HEK293T (cell line): ENCODE measurements around the gene KCNG2.

Source experiments
- CTCF ChIA-PET: fragments of 350-600 bp; formaldehyde crosslinking; extraction: SDS; loops from one replicate; lab custom pipeline; 2021; ENCODE audit warnings: antibody characterized with exemption, inconsistent platforms; lab: Yijun Ruan, JAX
- POLR2A ChIA-PET: fragments of 350-600 bp; formaldehyde crosslinking; extraction: SDS; loops from one replicate; lab custom pipeline; 2020; ENCODE audit warnings: antibody characterized with exemption, inconsistent platforms; lab: Yijun Ruan, JAX
- DNase-seq: peaks from one replicate; pipeline ENCODE4 v3.0.0; 2012; ENCODE audit warnings: mixed read lengths; ENCODE audit errors: extremely low spot score
- ARNT ChIP-seq: fragments of 450-650 bp; IDR thresholded peaks from 2 replicates; pipeline ENCODE4 v1.6.1; 2017; ENCODE audit warnings: mild to moderate bottlenecking
- BHLHE40 ChIP-seq: fragments of 450-650 bp; IDR thresholded peaks from 2 replicates; pipeline ENCODE4 v1.6.1; 2016; ENCODE audit warnings: mild to moderate bottlenecking, moderate library complexity, borderline replicate concordance
- CTBP1 ChIP-seq: fragments of 450-650 bp; IDR thresholded peaks from 2 replicates; pipeline ENCODE4 v1.6.1; 2016; ENCODE audit warnings: borderline replicate concordance
- ELF4 ChIP-seq: fragments of 450-650 bp; IDR thresholded peaks from 2 replicates; pipeline ENCODE4 v1.6.1; 2017; ENCODE audit warnings: antibody characterized with exemption
- FOXA1 ChIP-seq: fragments of 450-650 bp; IDR thresholded peaks from 2 replicates; pipeline ENCODE4 v1.6.1; 2016; ENCODE audit warnings: mild to moderate bottlenecking
- FOXK2 ChIP-seq: fragments of 450-650 bp; IDR thresholded peaks from 2 replicates; pipeline ENCODE4 v1.6.1; 2016; ENCODE audit warnings: mild to moderate bottlenecking
- FOXM1 ChIP-seq: fragments of 450-650 bp; IDR thresholded peaks from 2 replicates; pipeline ENCODE4 v1.6.1; 2017; ENCODE audit warnings: mild to moderate bottlenecking, borderline replicate concordance
- HDGF ChIP-seq: fragments of 450-650 bp; IDR thresholded peaks from 2 replicates; pipeline ENCODE4 v1.6.1; 2017; ENCODE audit warnings: antibody characterized with exemption, borderline replicate concordance
- L3MBTL2 ChIP-seq: fragments of 450-650 bp; conservative IDR thresholded peaks from 2 replicates; pipeline ENCODE4 v1.6.1; 2016; ENCODE audit warnings: mild to moderate bottlenecking
- LEF1 ChIP-seq: fragments of 450-650 bp; IDR thresholded peaks from 2 replicates; pipeline ENCODE4 v1.6.1; 2017; ENCODE audit warnings: mild to moderate bottlenecking, borderline replicate concordance
- NFRKB ChIP-seq: fragments of 450-650 bp; IDR thresholded peaks from 2 replicates; pipeline ENCODE4 v1.6.1; 2016; ENCODE audit warnings: mild to moderate bottlenecking, moderate library complexity
- PKNOX1 ChIP-seq: fragments of 450-650 bp; IDR thresholded peaks from 2 replicates; pipeline ENCODE4 v1.6.1; 2016
- SP1 ChIP-seq: fragments of 450-650 bp; IDR thresholded peaks from 2 replicates; pipeline ENCODE4 v1.6.1; 2017
- SUZ12 ChIP-seq: fragments of 450-650 bp; IDR thresholded peaks from 2 replicates; pipeline ENCODE4 v1.6.1; 2016; ENCODE audit warnings: mild to moderate bottlenecking
- TARDBP ChIP-seq: fragments of 450-650 bp; IDR thresholded peaks from 2 replicates; pipeline ENCODE4 v1.6.1; 2016
- ZNF384 ChIP-seq: fragments of 450-650 bp; IDR thresholded peaks from 2 replicates; pipeline ENCODE4 v1.6.1; 2016

Gene KCNG2

GRCh38 chr18:79829136-79829854, 31.6 kb downstream of the KCNG2 start:
- no peak for DNase-seq
- TF ChIP-seq HDGF, result no peak
- no peak for TF ChIP-seq FOXK2
- TF ChIP-seq ELF4, result no peak
- no peak for TF ChIP-seq FOXM1
- TF ChIP-seq PKNOX1, result no peak
- TF ChIP-seq BHLHE40, result no peak
- ChIA-PET POLR2A (no interaction called here), CTCF (no interaction called here)

GRCh38 chr18:79832169-79832568, 34.4 kb downstream of the KCNG2 start:
- CTCF ChIA-PET, result no interaction called here
- TF ChIP-seq SP1 (no peak), CTBP1 (peak; percentile 41; the same call in 1 of the 2 replicates)
- no peak for DNase-seq
- POLR2A ChIA-PET, result no interaction called here

- no peak for DNase-seq
- TF ChIP-seq SP1, result no peak
- no peak for TF ChIP-seq LEF1
- TF ChIP-seq ARNT, result no peak
- TF ChIP-seq HDGF, result no peak
- no peak for TF ChIP-seq ELF4
- no peak for TF ChIP-seq BHLHE40
- TF ChIP-seq FOXM1, result no peak
- POLR2A ChIA-PET, result no interaction called here
- CTCF ChIA-PET, result no interaction called here
Measured at GRCh38 chr18:79834834-79835233, 37.1 kb downstream of the KCNG2 start.

DNA sequence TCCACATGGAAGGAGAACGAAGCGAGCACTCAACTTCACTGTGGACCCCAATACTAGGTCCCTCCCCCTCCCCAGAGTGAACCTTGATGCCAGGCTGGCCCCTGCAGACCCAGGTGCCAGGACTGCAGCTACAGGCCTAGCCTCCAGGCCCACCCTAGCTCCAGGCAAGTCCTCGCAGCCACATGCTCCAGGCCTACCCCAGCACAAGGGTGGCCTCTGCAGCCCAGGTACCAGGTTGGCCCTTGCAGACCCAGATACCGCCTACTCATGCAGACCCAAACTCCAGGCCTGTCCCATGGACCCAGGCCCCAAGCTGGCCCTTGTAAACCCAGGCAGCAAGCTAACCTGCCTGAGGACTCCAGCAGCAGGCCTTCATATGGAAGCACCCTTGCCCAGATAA, 44.2 kb downstream of the KCNG2 start:
- CTCF ChIA-PET, result no interaction called here
- POLR2A ChIA-PET, result no interaction called here
- DNase-seq, result no peak
- no peak for TF ChIP-seq NFRKB
- TF ChIP-seq ZNF384, result no peak
- no peak for TF ChIP-seq LEF1
- no peak for TF ChIP-seq ELF4

DNA sequence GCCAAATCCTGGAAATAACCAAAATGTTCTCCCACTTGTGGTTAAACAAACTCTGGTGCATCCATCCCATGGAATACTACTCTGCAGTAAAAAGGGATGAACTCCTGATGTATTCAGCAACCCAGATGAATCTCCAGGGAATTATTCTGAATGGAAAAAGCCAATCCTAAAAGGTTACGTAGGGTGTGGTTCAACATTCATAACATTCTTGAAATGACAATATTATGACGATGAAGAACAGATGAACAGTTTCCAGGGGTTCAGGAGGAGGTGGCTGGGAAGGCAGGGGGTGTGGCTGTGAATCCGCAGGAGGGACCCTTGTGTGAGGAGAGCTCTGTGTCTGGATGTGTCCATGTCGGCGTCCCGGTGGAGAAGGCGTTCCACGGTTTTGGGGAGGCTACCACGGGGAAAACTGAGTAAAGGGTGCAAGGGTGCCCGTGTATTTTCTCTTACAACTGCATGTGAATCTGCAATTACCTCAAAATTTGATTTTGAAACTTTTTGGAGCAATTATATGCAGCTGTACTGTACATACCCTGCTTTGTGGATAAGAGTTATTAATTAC, 47.3 kb downstream of the KCNG2 start:
- TF ChIP-seq SP1 (no peak), ELF4 (no peak), L3MBTL2 (no peak), HDGF (no peak), TARDBP (no peak), ARNT (no peak)
- POLR2A ChIA-PET, result no interaction called here
- CTCF ChIA-PET, result no interaction called here
- no peak for DNase-seq

DNA sequence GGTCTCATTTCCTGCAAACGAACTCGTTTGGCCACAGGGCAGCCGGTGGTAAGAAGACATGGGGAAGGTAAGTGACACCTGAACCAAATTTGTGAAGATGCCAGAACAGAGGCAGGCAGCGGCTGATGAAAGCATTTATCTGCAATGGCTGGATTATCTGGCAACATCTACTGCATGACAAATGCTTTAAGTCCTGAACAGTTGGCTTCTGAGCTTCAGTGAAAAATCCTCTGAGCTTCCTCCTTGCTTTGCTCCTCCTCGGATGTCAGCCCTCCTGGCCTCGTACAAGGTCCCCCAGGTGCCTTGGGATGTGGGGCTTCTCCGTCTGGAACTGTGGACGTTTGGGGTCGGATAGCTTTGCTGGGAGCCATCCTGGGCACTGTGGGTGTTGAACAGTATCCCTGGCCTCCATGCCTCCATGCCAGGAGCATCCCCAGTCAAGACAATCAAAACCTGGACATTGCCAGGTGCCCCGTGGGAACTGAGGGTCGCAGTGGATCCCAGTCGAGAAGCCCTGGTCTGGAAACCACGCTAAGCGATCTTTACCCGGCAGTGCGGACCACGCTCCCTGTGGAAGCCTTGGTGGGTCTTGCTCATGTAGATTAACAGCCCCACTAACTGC, 49.3 kb downstream of the KCNG2 start:
- CTCF ChIA-PET, result no interaction called here
- TF ChIP-seq FOXM1 (no peak), ELF4 (no peak), CTBP1 (no peak), FOXK2 (no peak), HDGF (no peak), ZNF384 (no peak), PKNOX1 (no peak), SUZ12 (no peak), SP1 (no peak), TARDBP (no peak), BHLHE40 (no peak), L3MBTL2 (no peak), NFRKB (no peak), ARNT (no peak), LEF1 (no peak), FOXA1 (no peak)
- POLR2A ChIA-PET, result no interaction called here
- no peak for DNase-seq

DNA sequence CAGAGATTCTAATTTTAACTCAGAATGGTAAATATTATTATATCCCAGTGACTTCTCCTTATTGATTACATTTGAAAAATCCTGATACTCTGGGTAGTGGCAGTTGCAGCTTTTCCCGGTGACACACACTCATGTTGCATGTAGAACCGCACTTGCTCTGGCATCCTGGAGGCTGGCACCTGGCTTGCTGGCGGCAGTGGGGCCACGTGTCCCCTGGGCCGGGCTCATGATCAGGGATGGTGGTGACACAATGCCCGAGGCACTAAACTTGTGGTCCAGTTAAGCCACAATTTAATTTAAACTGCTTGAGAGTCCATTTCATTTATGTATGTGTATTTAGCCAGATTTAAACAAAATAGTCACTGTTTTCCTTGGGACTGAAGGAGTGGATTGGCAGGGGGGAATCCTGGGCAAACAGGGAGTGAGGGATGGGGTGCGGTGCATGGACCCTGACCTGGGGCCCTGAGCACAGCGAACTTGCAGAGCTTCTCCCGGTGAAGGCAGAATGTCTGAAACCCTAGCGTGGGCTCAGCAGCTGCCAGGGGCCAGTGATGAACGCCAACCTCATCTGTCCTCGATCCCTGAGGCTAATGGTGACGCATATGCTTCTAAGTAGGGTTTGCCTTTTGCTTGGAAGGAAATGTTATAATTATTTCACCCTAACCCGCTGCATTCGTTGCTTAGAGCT, 50.0 kb downstream of the KCNG2 start:
- no peak for DNase-seq
- TF ChIP-seq FOXA1 (no peak), HDGF (no peak), ZNF384 (no peak), TARDBP (no peak), NFRKB (no peak), SP1 (no peak), FOXK2 (no peak), ELF4 (no peak), BHLHE40 (no peak), LEF1 (no peak), ARNT (no peak), SUZ12 (no peak), CTBP1 (no peak), FOXM1 (no peak), L3MBTL2 (no peak), PKNOX1 (no peak)
- CTCF ChIA-PET, result no interaction called here
- POLR2A ChIA-PET, result no interaction called here
